ENCODE measurements around the gene ESCO1. TPM values are rescaled to one million over a fixed set of nuclear protein-coding genes. Genes with fewer than 3 reads are reported as not detected.
A peak's percentile ranks its signal among the peaks of the same experiment; 100 is the strongest.

The ESCO1 gene
- total and polyA plus RNA-seq, 2 of the 13 experiments (the other 11 are each of a cell fraction or from before 2014, with no cell fraction given) = 6.3 to 19.4 TPM

- TF ChIP-seq PRDM15 (CRISPR knock-in tag; IDR thresholded peaks at IDR 0.05) = no peak
- TF ChIP-seq ESRRA (CRISPR knock-in tag; IDR thresholded peaks at IDR 0.05; ENCODE audit: low read depth) = peak; percentile 35; the same call in 1 of the 2 replicates
- peak; percentile 90 for TF ChIP-seq HDAC2 (CRISPR knock-in tag; IDR thresholded peaks at IDR 0.05)
- TF ChIP-seq MIER3 (CRISPR knock-in tag; IDR thresholded peaks at IDR 0.05; ENCODE audit: borderline replicate concordance) = peak; percentile 30; the same call in 1 of the 2 replicates
- no peak for TF ChIP-seq ZBTB42 (CRISPR knock-in tag; IDR thresholded peaks at IDR 0.05)
- no peak for TF ChIP-seq POLR2G (IDR thresholded peaks at IDR 0.05; ENCODE audit: low read depth, low read length)
- no peak for TF ChIP-seq ZFP37 (CRISPR knock-in tag; IDR thresholded peaks at IDR 0.05; ENCODE audit: borderline replicate concordance)
- TF ChIP-seq, protein P1, sequence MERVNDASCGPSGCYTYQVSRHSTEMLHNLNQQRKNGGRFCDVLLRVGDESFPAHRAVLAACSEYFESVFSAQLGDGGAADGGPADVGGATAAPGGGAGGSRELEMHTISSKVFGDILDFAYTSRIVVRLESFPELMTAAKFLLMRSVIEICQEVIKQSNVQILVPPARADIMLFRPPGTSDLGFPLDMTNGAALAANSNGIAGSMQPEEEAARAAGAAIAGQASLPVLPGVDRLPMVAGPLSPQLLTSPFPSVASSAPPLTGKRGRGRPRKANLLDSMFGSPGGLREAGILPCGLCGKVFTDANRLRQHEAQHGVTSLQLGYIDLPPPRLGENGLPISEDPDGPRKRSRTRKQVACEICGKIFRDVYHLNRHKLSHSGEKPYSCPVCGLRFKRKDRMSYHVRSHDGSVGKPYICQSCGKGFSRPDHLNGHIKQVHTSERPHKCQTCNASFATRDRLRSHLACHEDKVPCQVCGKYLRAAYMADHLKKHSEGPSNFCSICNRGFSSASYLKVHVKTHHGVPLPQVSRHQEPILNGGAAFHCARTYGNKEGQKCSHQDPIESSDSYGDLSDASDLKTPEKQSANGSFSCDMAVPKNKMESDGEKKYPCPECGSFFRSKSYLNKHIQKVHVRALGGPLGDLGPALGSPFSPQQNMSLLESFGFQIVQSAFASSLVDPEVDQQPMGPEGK (CRISPR knock-in tag; IDR thresholded peaks at IDR 0.05) = peak; percentile 28; the same call in 1 of the 2 replicates
- TF ChIP-seq SP1 (IDR thresholded peaks at IDR 0.05) = no peak
- no peak for TF ChIP-seq SP1 (CRISPR knock-in tag; IDR thresholded peaks at IDR 0.05)
- no peak for TF ChIP-seq ZNF33A (CRISPR knock-in tag; IDR thresholded peaks at IDR 0.05; ENCODE audit: borderline replicate concordance)
- no peak for TF ChIP-seq ZNF672 (CRISPR knock-in tag; IDR thresholded peaks at IDR 0.05)
- no peak for TF ChIP-seq CENPX (CRISPR knock-in tag; IDR thresholded peaks at IDR 0.05)
- TF ChIP-seq THAP11 (CRISPR knock-in tag; IDR thresholded peaks at IDR 0.05) = peak; percentile 62
- TF ChIP-seq ZNF10 (CRISPR knock-in tag; IDR thresholded peaks at IDR 0.05; ENCODE audit: borderline replicate concordance, low read depth) = no peak
- TF ChIP-seq SIX1 (CRISPR knock-in tag; IDR thresholded peaks at IDR 0.05; ENCODE audit: borderline replicate concordance) = no peak
- peak; percentile 73; the same call in 1 of the 2 replicates for TF ChIP-seq HOMEZ (CRISPR knock-in tag; IDR thresholded peaks at IDR 0.05; ENCODE audit: low read depth)
- TF ChIP-seq ETV5 (CRISPR knock-in tag; IDR thresholded peaks at IDR 0.05; ENCODE audit: borderline replicate concordance) = peak; percentile 44; the same call in 1 of the 2 replicates
- no peak for TF ChIP-seq HNRNPL (IDR thresholded peaks at IDR 0.05; ENCODE audit: low read depth, low read length)
- no peak for TF ChIP-seq ZNF713 (CRISPR knock-in tag; IDR thresholded peaks at IDR 0.05)
- no peak for TF ChIP-seq PTBP1 (IDR thresholded peaks at IDR 0.05; ENCODE audit: low read depth, low read length, poor library complexity, severe bottlenecking)
- TF ChIP-seq, protein P2, sequence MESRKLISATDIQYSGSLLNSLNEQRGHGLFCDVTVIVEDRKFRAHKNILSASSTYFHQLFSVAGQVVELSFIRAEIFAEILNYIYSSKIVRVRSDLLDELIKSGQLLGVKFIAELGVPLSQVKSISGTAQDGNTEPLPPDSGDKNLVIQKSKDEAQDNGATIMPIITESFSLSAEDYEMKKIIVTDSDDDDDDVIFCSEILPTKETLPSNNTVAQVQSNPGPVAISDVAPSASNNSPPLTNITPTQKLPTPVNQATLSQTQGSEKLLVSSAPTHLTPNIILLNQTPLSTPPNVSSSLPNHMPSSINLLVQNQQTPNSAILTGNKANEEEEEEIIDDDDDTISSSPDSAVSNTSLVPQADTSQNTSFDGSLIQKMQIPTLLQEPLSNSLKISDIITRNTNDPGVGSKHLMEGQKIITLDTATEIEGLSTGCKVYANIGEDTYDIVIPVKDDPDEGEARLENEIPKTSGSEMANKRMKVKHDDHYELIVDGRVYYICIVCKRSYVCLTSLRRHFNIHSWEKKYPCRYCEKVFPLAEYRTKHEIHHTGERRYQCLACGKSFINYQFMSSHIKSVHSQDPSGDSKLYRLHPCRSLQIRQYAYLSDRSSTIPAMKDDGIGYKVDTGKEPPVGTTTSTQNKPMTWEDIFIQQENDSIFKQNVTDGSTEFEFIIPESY (CRISPR knock-in tag; IDR thresholded peaks at IDR 0.05) = no peak
- TF ChIP-seq TGIF2 (CRISPR knock-in tag; IDR thresholded peaks at IDR 0.05) = no peak
Observed at GRCh38 chr18:21550510-21550970, 50.0 kb downstream of the ESCO1 start (continued).
